GM23248 (cell line): ENCODE results near the gene TMEM121B. TPM values are rescaled to one million over a fixed set of nuclear protein-coding genes. Genes with fewer than 3 reads are reported as not detected.

ENCODE experiments used
- DNase-seq: peaks from one replicate; pipeline ENCODE4 v3.0.0-alpha.2; 2015
- H2AFZ ChIP-seq: fragments of 200-600 bp; sonication (generic); 2 replicates; pipeline ENCODE4 v1.6.1; 2016; ENCODE audit warnings: antibody characterized with exemption
- H3F3A ChIP-seq: fragments of 200-600 bp; sonication (generic); 2 replicates; pipeline ENCODE4 v1.6.1; 2016; ENCODE audit warnings: mild to moderate bottlenecking, antibody characterized with exemption, mixed run types; ENCODE audit not compliant: insufficient read depth
- H3K27ac ChIP-seq: fragments of 200-600 bp; sonication (generic); 2 replicates; pipeline ENCODE4 v1.5.1; 2016; ENCODE audit warnings: mild to moderate bottlenecking
- H3K27me3 ChIP-seq: fragments of 200-600 bp; sonication (generic); replicated peaks from 2 replicates; pipeline ENCODE4 v1.6.1; 2016; ENCODE audit warnings: mild to moderate bottlenecking; ENCODE audit not compliant: insufficient read depth
- H3K36me3 ChIP-seq: fragments of 200-600 bp; sonication (generic); 2 replicates; pipeline ENCODE4 v1.6.1; 2016; ENCODE audit warnings: low read depth, mild to moderate bottlenecking
- H3K4me1 ChIP-seq: fragments of 200-600 bp; sonication (generic); 2 replicates; pipeline ENCODE4 v1.6.1; 2016; ENCODE audit warnings: mild to moderate bottlenecking; ENCODE audit not compliant: insufficient read depth
- H3K4me2 ChIP-seq: fragments of 200-600 bp; sonication (generic); one replicate; pipeline ENCODE4 v1.6.1; 2016; ENCODE audit warnings: mild to moderate bottlenecking; ENCODE audit not compliant: unreplicated experiment
- H3K4me3 ChIP-seq: fragments of 200-600 bp; sonication (generic); 2 replicates; pipeline ENCODE4 v1.5.1; 2016; ENCODE audit warnings: mild to moderate bottlenecking
- H3K79me2 ChIP-seq: fragments of 200-600 bp; sonication (generic); 2 replicates; pipeline ENCODE4 v1.6.1; 2016; ENCODE audit warnings: mild to moderate bottlenecking; ENCODE audit not compliant: insufficient read depth
- H3K9ac ChIP-seq: fragments of 200-600 bp; sonication (generic); 2 replicates; pipeline ENCODE4 v1.6.1; 2016; ENCODE audit warnings: mild to moderate bottlenecking
- H3K9me2 ChIP-seq: fragments of 200-600 bp; sonication (generic); 2 replicates; pipeline ENCODE4 v1.6.1; 2016; ENCODE audit warnings: mixed run types, mild to moderate bottlenecking, moderate library complexity; ENCODE audit not compliant: insufficient read depth
- H3K9me3 ChIP-seq: fragments of 200-600 bp; sonication (generic); one replicate; pipeline ENCODE4 v1.6.1; 2017; ENCODE audit warnings: low read depth
- H4K20me1 ChIP-seq: fragments of 200-600 bp; sonication (generic); 2 replicates; pipeline ENCODE4 v1.6.0; 2016; ENCODE audit not compliant: insufficient read depth
- EZH2 ChIP-seq: fragments of 200-600 bp; sonication (generic); IDR thresholded peaks from 2 replicates; pipeline ENCODE4 v1.6.1; 2018; ENCODE audit warnings: antibody characterized with exemption, mild to moderate bottlenecking; ENCODE audit not compliant: insufficient read depth, poor library complexity, severe bottlenecking
- EZH2phosphoT487 ChIP-seq: fragments of 200-600 bp; sonication (generic); IDR thresholded peaks from 2 replicates; pipeline ENCODE4 v1.6.1; 2018; ENCODE audit warnings: antibody characterized with exemption, moderate library complexity, mild to moderate bottlenecking, low read depth; ENCODE audit not compliant: insufficient read depth
- WGBS, 2 experiments: methylation state at CpG; one replicate each; pipeline ENCODE4 v1.1.6; 2015 to 2017; ENCODE audit warnings: low lambda C conversion rate in 2 of 2, low coverage in 1 of 2; ENCODE audit errors: missing lambda C conversion rate in 2 of 2; 5-methylcytosine and 5-hydroxymethylcytosine counted together
- in situ Hi-C: fragments of 300-500 bp; cut with MboI; formaldehyde crosslinking; loops from 2 replicates; pipeline ENCODE4 v1.15.0; 2020
- polyA plus RNA-seq: library from polyadenylated mRNA; unstranded; fragments of >200 nt; fragmentation: Nextera tagmentation; extraction: Ambion mirVana; gene quantifications from 2 replicates; pipeline ENCODE4 v1.2.1, GENCODE V29; 2016
- total RNA-seq: library from RNA; depleted of rRNA; stranded (reverse); fragments of >200 nt; shearing (Covaris generic); gene quantifications from 2 replicates; pipeline ENCODE4 v1.2.3, GENCODE V29; 2014

TMEM121B gene
- total and polyA plus RNA-seq, 2 experiments from 2014 or later: 0.11 TPM; not detected in 1

GRCh38 chr22:17161991-17162390 is 40.8 kb upstream of the TMEM121B start:
- H3K79me2 ChIP-seq: peaks cover 13% of the 10 kb centered on the region
- DNase-seq: no peak
- no peaks in the 10 kb centered on the region for H3F3A ChIP-seq
- H3K4me3 ChIP-seq: no peak overlapping the region
- in situ Hi-C loops: loop anchor here (10.0 kb wide), 1 partner anchor 87 kb away; no protein-coding TSS in a partner anchor
- H3K27ac ChIP-seq: no peak overlapping the region
- no peaks in the 10 kb centered on the region for H3K9me2 ChIP-seq
- H3K27me3 ChIP-seq: no peaks in the 10 kb centered on the region
- H3K9me3 ChIP-seq: no peaks in the 10 kb centered on the region
- H4K20me1 ChIP-seq: no peaks in the 10 kb centered on the region
- H3K9ac ChIP-seq: no peak overlapping the region
- H2AFZ ChIP-seq: no peak overlapping the region
- no peaks in the 10 kb centered on the region for H3K36me3 ChIP-seq
- no peak for TF ChIP-seq EZH2phosphoT487
- TF ChIP-seq EZH2: no peak
- peaks cover 11% of the 10 kb centered on the region for H3K4me1 ChIP-seq
- WGBS, 2 experiments: 91 to 95% methylated on average over 3 of the region's 3 CpGs
- no peak overlapping the region for H3K4me2 ChIP-seq

- DNase-seq: peak; percentile 75
- H3K9ac ChIP-seq: peak overlapping the region; percentile 78
- H3K4me3 ChIP-seq: peak overlapping the region; percentile 84
- H3K9me2 ChIP-seq: no peaks in the 10 kb centered on the region
- TF ChIP-seq EZH2phosphoT487: no peak
- TF ChIP-seq EZH2: no peak
- no peaks in the 10 kb centered on the region for H3K27me3 ChIP-seq
- H2AFZ ChIP-seq: peak overlapping the region; percentile 98
- peak overlapping the region; percentile 91 for H3K4me2 ChIP-seq
- WGBS, 2 experiments: 5 to 6% methylated on average over 26 to 34 of the region's 35 CpGs
- 0 out of 2 replicates have a peak overlapping the region, but pooled peaks have one; percentile 14 for H3K27ac ChIP-seq
- peaks cover 11% of the 10 kb centered on the region for H3K4me1 ChIP-seq
- H3K9me3 ChIP-seq: no peaks in the 10 kb centered on the region
- 0 out of 2 replicates have a peak, but pooled peaks cover 8% of the 10 kb centered on the region for H4K20me1 ChIP-seq
- H3K79me2 ChIP-seq: peaks cover 38% of the 10 kb centered on the region
- no peaks in the 10 kb centered on the region for H3K36me3 ChIP-seq
- in situ Hi-C loops: loop anchor here (10.0 kb wide), 1 partner anchor 65 kb away; no protein-coding TSS in a partner anchor
- H3F3A ChIP-seq: no peaks in the 10 kb centered on the region
Measured at GRCh38 chr22:17159504-17159951, 38.4 kb upstream of the TMEM121B start.

GRCh38 chr22:17158568-17159503 is 37.7 kb upstream of the TMEM121B start, which contains the start of gene HDHD5:
TSS of gene HDHD5 (minus strand) at chr22:17159277. CDS start at chr22:17159251, 26 bp downstream.
- H3K9me2 ChIP-seq: no peaks in the 10 kb centered on the region
- H3K27ac ChIP-seq: peak within 1 kb of the TSS; percentile 58
- no peaks in the 10 kb centered on the region for H3K9me3 ChIP-seq
- H3K27me3 ChIP-seq: no peaks in the 10 kb centered on the region
- DNase-seq: peak; percentile 92
- H3K79me2 ChIP-seq: peaks cover 44% of the 10 kb centered on the region
- H3K9ac ChIP-seq: peak within 1 kb of the TSS; percentile 78
- 1% methylated on average over 81 to 85 of the region's 114 CpGs for WGBS, 2 experiments
- in situ Hi-C loops: loop anchor here (10.0 kb wide), 1 partner anchor 64 kb away; no protein-coding TSS in a partner anchor
- H3K4me1 ChIP-seq: peaks cover 11% of the 10 kb centered on the region
- TF ChIP-seq EZH2: no peak
- no peak for TF ChIP-seq EZH2phosphoT487
- peak within 1 kb of the TSS; percentile 98 for H2AFZ ChIP-seq
- H4K20me1 ChIP-seq: 0 out of 2 replicates have a peak, but pooled peaks cover 8% of the 10 kb centered on the region
- peak within 1 kb of the TSS; percentile 84 for H3K4me3 ChIP-seq
- peak within 1 kb of the TSS; percentile 91 for H3K4me2 ChIP-seq
- no peaks in the 10 kb centered on the region for H3K36me3 ChIP-seq
- no peaks in the 10 kb centered on the region for H3F3A ChIP-seq

GRCh38 chr22:17158176-17158567 is 37.0 kb upstream of the TMEM121B start:
- Histone ChIP-seq H3K4me1 (peaks cover 11% of the 10 kb centered on the region), H3K79me2 (peaks cover 51% of the 10 kb centered on the region), H3K27me3 (no peaks in the 10 kb centered on the region), H3K27ac (peak overlapping the region; percentile 58), H3K9me2 (no peaks in the 10 kb centered on the region), H3K4me3 (peak overlapping the region; percentile 84), H3F3A (no peaks in the 10 kb centered on the region), H3K36me3 (no peaks in the 10 kb centered on the region), H3K9me3 (no peaks in the 10 kb centered on the region), H3K4me2 (peak overlapping the region; percentile 77), H4K20me1 (0 out of 2 replicates have a peak, but pooled peaks cover 12% of the 10 kb centered on the region), H3K9ac (peak overlapping the region; percentile 78), H2AFZ (peak overlapping the region; percentile 78)
- in situ Hi-C loops: loop anchor here (10.0 kb wide), 1 partner anchor 63 kb away; no protein-coding TSS in a partner anchor
- WGBS, 2 experiments: 43% methylated on average over 17 of the region's 17 CpGs
- DNase-seq: no peak
- TF ChIP-seq EZH2phosphoT487: no peak
- no peak for TF ChIP-seq EZH2
